HL-60/S4 treated with retinoic acid at 250 ng/mL for 4 days and 3 days (cell line): Measurements from ENCODE around the gene RPS27.

ENCODE experiments used
- in situ Hi-C: fragments of 300-500 bp; cut with MboI; formaldehyde crosslinking; loops from 2 replicates; pipeline ENCODE4 v1.7.0; 2022; ENCODE audit warnings: low sequenced_read_pairs

Gene RPS27

DNA sequence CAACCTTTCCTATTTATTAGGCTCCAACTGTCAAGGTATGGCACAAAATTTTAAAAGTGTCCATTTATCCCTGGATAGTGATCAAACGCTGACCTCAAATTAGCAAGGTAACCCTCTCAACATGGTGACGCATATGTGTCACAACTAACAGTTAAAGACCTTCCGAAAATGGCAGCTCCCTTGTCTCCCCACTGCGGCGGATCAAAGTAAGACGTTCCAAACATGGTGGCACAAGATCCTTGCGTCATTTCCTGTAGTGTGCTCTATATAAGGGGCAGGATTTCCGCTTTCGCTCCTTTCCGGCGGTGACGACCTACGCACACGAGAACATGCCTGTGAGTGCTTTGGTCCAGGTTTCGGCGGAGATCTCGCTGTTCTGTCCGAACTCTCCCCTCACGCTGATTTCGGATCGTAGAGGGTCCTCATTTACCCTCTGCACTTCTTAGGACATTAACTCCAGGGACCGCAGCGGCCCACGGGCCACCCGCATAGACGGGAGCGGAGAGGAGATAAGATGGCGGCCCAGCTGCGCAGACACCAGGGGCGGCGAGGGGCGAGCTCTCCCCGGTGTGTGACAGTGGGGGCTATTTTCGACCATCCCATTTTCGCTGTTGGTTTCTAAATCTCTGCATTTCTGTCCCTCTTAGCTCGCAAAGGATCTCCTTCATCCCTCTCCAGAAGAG lies at the start of gene RPS27:
Gene RPS27, plus strand, starts transcription at position 295 of the 683 bp plus-strand sequence. Its CDS starts 35 bp downstream, at position 330.
- in situ Hi-C loops = loop anchor here (25.0 kb wide), 2 partner anchors 478 to 628 kb away; partner anchors contain the start of gene S100A9

DNA sequence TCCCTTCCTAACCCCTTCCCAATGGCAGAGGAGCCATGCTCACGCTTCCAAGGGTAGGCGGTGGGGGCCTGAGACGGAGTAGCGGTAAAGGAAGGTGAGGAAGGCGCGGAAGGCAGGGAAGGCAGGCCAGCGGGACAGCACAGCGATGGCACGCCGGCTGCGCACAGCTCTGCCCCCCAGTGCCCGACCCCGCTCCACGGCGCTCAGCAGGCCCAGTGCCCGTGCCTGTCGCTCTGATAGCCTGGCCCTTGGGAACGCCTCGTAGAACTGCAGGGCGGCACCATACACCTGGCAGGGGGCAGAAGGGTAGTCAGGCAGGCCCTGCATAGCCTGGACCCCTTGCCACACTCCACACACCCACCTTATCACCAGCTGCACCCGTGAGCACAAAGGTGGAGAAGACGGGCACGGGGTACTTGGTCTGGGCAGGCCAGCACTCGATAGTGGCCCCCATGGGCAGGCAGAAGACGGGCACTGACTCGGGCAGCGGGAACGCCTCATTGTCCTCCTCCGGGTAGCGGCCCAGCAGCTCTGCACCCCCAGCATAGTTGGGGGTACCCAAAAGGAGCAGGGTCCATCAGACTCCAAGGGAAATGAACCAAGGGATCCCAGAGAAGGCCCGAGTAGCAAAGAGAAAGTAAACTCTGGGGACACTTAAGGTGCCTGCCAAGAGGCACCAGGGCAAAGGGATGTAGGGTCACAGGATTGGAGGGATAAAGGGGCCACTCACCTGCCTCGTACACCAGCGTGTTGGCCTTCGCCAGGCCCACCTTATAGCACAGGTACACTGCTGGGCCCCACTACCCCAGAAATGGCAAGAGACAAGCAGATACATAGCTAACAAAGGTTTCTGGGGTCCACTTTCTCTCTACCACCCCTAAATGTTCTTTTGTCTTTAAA lies 48.5 kb upstream of the RPS27 start:
- in situ Hi-C loops = no loop called here

DNA sequence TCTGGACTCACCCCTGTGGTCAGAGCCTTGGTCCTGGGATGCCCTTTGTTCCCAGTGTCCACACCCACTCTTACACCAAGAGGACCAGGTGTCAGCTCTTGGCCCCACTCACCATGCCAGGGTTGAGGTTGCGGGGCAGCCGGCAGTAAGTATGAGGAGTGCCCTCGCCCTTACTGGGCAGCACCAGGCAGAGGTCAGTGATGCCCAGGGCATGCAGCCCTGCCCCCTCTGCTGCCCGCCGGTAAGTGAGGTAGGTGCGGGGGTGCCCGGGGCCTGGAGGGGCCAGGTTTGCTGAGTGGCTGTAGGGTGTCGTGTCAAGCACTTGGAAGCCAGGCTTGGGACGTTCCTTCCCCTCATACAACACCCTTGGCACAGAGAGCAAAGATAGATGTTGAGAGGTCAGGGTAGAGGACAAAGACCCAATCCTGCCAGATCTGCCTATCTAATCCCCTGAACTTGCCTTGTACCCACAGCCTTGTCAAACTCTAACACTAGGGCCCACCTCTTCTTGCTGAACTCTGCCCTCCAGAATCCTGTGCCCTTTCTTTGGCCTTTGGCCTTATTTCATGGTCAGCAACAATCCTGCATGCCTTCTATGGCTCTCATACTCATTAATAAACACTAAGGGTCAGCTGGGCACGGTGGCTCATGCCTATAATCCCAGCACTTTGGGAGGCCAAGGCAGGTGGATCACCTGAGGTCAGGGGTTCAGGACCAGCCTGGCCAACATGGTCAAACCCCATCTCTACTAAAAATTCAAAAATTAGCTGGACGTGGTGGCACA lies 47.6 kb upstream of the RPS27 start:
- in situ Hi-C loops = no loop called here

DNA sequence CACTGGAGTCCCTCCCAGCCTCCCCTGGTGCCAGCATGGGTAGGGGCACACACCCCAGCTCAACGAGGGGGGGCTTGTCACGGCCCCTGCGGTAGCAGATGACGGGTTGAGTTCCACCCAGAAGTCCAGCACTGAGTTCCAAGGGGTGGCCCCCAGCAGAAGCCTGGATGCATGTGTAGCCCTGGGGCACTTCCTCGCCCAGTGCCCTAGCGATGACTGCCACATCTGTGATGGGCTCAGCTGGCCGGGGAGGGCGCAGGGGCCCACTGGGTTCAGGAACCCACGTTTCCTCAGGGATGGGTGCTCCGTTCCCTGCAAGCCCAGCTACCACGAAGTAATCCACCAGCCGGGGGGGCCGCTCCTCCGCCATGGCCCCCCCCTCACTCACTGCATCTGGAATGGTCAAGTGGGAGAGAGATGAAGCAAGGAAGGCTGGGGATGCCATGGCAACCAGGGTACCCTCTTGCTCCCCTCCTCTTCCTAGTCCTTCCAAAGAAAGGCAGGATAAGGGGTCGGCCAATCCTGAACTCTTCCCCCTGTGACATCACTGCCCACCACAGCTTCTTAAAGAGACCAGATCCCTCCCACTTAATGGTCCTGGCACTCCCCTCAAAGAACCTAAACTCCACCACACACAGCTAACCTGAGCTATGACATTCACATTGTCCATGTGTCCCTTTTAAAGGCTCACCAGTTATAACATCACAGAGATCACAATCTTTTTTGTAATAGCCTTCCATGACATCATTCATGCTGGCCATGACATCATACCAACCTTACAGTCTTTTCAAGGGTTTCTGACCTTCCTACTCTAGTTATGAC lies 46.3 kb upstream of the RPS27 start:
- in situ Hi-C loops = no loop called here

DNA sequence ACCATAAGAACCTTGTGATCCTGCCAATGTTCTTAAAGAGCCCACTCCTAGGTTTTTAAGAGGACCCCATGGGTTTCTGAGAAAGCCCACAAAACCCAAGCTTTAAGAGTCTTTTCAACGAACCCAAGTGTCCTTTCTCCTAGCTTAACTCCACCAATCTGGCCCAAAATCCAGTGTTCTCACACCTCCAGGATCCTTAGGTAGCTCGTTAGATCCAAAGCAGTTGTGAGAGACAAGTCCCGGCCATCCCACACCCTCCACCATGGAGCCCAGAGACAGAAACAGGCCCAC lies 45.8 kb upstream of the RPS27 start:
- in situ Hi-C loops = no loop called here

DNA sequence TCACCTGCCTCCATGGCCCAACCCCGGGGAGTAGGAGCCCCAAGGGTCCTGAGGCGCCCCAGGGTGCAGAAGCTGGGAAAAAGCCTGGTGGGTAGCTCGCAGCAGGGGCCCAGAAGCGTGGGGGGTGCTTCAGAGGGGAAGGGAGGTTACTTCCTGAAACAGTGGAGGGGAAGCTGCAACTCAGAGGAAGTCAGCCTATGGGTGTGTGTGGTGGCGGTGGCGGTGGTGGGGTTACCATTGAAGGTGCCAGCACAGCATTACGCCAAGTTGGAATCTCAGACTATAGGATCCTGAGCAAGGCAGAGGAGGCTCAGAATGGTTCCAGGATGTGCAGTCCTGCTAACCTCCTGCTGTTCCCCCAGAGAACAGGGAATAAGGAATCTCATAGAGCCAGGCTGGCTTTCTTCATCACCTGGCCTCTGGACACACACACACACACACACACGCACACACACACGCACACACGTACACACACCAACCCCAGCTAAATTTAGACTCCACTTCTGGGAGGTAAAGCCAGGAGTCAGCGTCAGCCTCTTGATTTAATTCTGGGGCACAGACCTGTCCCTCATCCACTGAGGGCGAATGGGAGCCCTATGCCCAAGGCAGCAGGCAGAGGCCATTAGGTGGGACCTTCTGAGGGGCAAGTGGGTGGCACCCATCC lies 45.3 kb upstream of the RPS27 start:
- in situ Hi-C loops = no loop called here

DNA sequence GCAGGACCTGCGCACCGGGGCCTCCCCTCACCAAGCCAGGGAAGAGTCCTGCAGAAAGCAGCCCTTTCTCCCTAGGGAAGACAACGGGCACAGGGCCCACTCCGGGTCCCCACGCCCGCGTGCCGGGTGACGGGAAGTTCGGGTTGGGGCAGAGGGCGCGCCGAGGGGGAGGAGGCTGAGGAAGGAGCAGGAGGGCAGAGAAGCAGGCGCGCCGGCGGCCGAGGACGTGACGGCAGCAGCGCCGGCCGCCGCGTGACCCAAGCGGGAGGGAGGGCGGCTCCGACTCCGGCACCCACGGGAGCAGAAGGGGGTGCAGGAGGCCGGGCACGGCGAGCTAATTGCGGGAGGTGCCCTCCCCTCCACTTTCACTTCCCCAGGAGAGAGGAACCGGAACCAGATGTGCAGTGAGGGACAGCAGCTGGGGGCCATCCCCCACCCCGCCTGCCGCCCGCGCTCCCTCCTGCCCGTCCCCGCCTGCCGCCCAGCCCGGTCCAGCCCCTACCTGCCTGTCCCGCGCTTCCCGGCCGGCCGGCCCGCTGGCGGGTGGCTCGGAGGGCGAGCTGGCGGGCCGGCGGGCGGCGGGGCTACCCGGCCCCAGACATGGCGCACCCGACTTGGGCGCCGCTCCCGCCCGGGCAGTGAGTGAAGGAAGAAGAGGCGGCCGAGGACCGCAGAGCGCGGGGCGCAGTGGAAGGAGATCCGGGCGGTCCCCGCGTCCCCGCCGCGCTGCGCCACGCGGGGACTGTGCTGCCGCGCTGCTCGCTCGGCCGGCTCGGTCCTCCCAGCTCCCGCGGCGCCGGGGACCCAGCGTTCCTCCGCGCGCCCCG lies 44.6 kb upstream of the RPS27 start:
- in situ Hi-C loops = no loop called here

DNA sequence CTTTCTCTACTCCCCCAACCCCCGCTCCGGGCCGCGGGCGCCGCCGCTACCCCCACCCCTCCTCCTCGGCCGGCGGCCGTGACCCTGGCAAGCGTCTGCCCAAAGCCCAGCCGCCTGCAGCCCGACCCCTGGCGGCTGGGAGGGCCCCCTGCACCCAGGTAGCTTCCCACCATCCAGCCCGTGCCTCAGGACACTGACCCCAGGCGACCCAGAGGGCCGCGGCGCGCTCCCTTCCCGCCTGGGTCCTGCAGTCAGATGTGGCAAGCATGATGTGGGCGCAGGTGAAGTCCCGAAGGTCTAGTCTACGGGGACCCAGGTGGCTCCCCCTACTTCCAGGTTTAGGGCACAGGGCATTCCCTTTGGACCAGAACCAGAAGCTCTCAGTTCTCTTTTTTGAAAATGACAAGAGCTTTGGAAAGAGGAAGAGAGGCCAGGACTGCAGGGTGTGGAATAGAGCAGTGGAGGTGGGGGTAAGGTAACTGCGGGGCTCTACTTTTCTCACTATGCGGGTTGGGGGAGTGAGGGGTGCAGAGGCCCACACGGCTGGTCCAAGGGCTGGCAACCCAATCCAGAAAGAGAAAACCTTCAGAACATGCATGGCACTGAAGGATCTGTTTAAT lies 43.8 kb upstream of the RPS27 start, which contains the start of gene DENND4B:
Gene DENND4B, minus strand, starts transcription at position 97 of the 620 bp plus-strand sequence. CDS start 2,344 bp downstream, outside the sequence.
- in situ Hi-C loops = no loop called here

DNA sequence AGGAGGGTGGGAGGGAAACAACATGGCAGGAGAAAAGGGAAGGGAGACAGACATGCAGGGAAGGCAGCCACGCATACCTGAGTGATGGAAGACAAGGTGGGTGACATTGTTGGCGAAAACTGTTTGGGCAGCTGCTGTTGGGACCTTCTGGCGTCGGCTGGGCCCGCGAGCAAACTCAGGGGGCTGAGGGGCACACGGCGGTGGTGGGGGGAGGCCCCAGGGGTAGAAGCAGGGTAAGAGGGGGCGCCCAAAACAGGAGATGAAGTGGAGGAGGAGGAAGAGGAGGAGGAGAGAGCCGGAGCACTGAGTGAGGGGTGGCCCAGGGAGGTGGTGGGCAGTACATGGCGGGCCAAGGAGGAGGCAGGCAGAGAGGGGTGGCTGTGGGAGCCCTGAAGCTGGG lies 39.4 kb upstream of the RPS27 start:
- in situ Hi-C loops = no loop called here

DNA sequence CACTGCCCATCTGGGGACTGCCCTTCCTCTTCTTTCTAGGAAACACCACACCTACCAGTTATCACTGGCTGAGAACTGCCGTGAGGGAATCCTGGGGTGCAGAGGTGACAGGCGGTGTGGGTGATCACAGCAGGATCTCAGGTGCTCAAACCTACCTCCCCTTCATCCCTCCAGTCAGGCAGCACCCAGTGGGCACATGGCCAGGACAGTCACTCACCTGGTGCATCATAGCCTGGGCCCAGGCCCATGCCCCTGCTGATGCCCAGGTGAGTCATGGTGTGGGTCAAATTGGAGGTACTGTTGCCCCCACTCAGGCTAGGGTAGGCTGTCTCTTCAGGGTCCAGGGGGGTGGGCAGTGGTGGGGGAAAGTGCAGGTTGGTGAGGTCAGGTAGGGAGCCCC lies 38.8 kb upstream of the RPS27 start:
- in situ Hi-C loops = no loop called here

DNA sequence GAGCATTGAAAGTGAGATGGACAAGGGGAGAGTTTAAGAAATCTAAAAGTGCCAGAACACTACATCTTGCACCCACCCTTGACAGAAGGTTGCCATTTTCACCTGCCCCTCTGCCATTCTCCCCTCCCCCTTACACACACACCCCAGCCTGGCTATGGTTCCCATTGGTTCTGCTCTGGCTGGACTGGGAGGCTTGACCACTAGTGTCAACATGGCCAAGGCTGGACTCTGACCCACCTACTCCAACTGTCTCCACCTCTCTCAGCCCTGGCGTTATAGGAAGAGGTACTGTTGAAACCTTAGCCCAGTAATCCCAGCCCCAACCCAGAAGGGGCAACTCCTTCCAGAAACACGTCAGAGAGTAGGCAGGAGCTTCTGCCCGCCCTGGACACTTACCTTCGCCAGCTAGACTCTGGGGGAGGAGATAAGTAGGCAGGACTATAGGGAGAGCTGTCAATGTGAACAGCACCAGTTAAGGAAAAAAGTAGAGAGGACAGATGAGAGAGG lies 36.6 kb upstream of the RPS27 start:
- in situ Hi-C loops = no loop called here

DNA sequence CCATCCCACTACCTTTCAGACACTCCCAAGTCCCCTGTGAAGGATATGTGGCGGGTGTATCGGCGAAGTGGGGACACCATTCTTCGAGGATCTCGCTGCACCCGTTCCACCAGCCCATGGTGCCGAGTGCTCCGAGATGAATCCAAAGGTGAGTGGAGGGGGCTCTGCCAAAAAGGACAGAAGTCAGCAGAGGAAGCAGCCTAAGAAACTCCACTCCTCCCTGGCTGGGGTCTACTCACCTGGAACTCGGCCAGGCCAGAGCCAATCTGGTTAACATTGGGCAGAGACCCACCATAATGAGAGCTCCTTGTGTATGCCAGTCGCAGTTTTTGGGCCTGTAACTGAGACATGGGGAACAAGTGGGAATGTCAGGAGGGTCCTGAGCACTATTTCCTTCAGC lies 35.7 kb upstream of the RPS27 start:
- in situ Hi-C loops = no loop called here

DNA sequence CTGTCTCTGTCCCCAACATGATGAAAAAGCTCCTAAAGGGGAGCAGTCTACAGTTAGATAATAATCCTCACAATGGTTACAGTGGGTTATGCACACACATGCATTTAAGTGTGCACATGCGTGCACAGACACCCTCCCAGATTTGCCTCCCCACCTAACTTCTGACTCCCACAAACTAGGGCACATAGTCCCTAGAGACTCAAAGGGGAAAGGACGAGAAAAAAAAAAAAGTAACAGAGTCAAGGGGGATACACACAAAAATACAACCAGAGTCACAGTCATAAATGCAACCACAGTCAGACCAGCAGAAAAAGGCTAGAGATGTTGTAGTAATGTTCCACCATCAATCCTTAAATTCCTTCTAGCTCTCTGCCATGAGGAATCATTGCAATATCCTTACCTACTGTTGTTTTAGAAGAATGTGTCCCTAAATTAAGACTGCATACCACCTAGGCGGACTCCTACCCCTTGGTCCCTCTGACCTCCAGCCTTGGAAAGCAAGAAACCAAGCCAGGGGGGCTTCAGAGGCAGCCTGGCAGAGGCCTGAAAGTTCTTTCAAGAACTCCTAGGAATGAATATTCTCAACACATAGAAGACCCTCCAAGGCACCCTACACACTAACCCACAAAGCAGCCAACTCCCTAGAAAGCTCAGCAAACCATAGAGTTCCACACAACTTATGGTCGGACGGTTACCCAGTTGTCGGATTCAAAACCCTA lies 33.4 kb upstream of the RPS27 start:
- in situ Hi-C loops = no loop called here

DNA sequence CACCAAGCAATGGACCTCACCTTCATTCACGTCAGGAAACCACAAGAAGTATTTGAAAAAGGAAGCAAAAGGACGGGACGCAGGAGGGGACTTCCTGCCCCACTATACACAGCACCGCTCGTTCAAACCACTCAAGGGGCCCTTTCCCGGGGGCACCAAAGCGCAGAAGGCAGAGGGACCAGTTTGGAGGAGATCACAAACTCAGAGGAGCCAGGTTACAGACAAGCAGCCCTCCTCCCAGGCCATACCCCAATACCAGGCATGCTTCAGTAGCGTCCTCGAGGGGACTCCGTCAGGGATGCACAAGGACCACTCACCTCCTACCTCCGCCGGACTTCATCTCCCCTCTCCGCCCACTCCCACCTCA lies 32.8 kb upstream of the RPS27 start:
- in situ Hi-C loops = no loop called here

DNA sequence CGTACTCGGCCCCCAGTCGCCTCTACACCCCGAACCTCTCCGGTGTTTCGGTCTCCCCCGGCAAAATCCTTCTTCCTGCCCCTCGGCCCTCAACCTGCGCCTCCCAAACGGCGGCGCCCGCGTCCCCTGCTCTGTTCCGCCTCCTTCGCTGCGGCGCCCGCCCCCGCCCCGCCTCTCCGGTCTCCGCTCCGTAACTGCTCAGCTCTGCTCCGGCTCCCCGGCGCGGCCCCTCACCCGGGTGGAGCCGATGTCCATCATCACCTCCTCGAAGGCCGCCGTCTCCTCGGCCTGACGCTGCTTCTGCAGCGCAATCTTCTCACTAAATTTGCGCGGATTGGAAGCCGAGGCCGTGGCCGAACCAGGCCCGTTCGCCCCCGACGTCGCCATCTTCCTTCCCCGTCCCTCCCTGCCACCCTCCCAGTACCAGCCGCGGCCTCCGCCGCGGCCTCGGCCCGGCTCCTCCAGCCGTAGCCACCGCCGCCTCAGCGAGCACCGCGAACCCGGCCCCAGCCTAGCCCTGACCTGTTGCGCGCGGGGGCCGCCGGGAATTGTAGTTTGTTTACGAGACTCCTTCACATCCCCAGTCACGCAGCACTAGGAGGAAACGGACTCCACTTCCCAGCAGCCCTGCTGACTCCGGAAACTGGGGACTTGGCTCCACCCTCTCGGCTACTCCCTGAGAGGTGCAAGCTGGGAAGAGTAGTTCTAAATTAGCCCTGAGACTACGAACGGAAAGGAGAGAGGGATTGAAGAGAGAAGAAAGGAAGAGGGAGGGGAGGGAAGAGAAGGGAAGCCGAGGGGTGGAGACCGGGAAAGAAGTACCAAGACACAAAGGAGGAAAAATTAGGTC lies 32.2 kb upstream of the RPS27 start, which contains the start of gene CRTC2:
Gene CRTC2, minus strand, starts transcription at position 502 of the 850 bp plus-strand sequence. Its CDS starts 115 bp downstream, at position 387.
- in situ Hi-C loops = no loop called here

DNA sequence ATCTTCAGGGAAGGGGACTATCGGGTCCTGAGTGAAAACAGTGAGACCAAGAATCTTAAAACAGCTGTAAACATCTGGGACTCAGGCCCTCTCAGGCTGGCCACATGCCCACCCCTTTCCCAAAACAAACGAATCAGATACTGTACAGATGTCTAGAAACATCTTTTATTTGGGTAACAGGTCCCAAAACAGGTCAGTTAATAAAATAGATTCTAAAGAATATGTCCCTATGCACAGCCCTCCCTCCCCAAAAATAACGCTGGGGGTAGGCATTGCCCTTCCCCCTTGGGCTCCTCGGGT lies 31.7 kb upstream of the RPS27 start:
- in situ Hi-C loops = no loop called here

DNA sequence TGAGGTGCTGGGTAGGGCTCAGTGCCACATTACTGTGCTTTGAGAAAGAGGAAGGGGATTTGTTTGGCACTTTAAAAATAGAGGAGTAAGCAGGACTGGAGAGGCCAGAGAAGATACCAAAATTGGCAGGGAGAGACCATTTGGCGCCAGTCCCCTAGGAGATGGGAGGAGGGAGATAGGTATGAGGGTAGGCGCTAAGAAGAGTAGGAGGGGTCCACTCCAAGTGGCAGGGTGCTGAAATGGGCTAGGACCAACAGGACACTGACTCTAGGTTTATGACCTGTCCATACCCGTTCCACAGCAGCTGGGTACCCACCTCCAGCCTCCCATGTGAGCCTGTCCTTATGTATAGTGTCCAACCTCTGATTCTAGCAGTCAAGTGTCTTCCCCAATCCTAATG lies 31.1 kb upstream of the RPS27 start:
- in situ Hi-C loops = no loop called here
